ENCODE results near the gene C1orf159.
"Not testable (repeated sequence)": the region's sequence is repeated elsewhere in the genome, so short reads cannot be mapped to it uniquely, and the experiment has no call there.

C1orf159 gene

GRCh38 chr1:1109743-1110142 is 6.1 kb downstream of the C1orf159 start:
- no peaks in the 10 kb centered on the region for H3K27me3 ChIP-seq (ENCODE audit: control insufficient read depth, insufficient read depth, low read length)
- H3K36me3 ChIP-seq (ENCODE audit: control insufficient read depth, insufficient read depth, low read length): peaks cover 9% of the 10 kb centered on the region
- H3K9me3 ChIP-seq (ENCODE audit: control insufficient read depth, insufficient read depth, low read length): peaks cover 5% of the 10 kb centered on the region
- H3K9ac ChIP-seq (ENCODE audit: low read depth, low read length): no peak overlapping the region
- no peak overlapping the region for H3K4me3 ChIP-seq (ENCODE audit: low read depth, low read length)
- no peaks in the 10 kb centered on the region for H3K4me1 ChIP-seq (ENCODE audit: control insufficient read depth, insufficient read depth, low read length)

GRCh38 chr1:1106510-1107221 is 9.2 kb downstream of the C1orf159 start:
- H3K4me1 ChIP-seq (ENCODE audit: control insufficient read depth, insufficient read depth, low read length): no peaks in the 10 kb centered on the region
- H3K36me3 ChIP-seq (ENCODE audit: control insufficient read depth, insufficient read depth, low read length): peaks cover 8% of the 10 kb centered on the region
- no peak overlapping the region for H3K4me3 ChIP-seq (ENCODE audit: low read depth, low read length)
- H3K9me3 ChIP-seq (ENCODE audit: control insufficient read depth, insufficient read depth, low read length): no peaks in the 10 kb centered on the region
- H3K27me3 ChIP-seq (ENCODE audit: control insufficient read depth, insufficient read depth, low read length): no peaks in the 10 kb centered on the region
- no peak overlapping the region for H3K9ac ChIP-seq (ENCODE audit: low read depth, low read length)

- H3K9ac ChIP-seq (ENCODE audit: low read depth, low read length); H3K4me3 ChIP-seq (ENCODE audit: low read depth, low read length); H3K27me3 ChIP-seq (ENCODE audit: control insufficient read depth, insufficient read depth, low read length): not testable (repeated sequence)
Measured at GRCh38 chr1:1104152-1104551, 11.7 kb downstream of the C1orf159 start.

GRCh38 chr1:1101503-1101902 is 14.4 kb downstream of the C1orf159 start:
- Histone ChIP-seq H3K9me3 (ENCODE audit: control insufficient read depth, insufficient read depth, low read length) (no peaks in the 10 kb centered on the region), H3K27me3 (ENCODE audit: control insufficient read depth, insufficient read depth, low read length) (no peaks in the 10 kb centered on the region), H3K36me3 (ENCODE audit: control insufficient read depth, insufficient read depth, low read length) (peaks cover 4% of the 10 kb centered on the region), H3K9ac (ENCODE audit: low read depth, low read length) (no peak overlapping the region), H3K4me3 (ENCODE audit: low read depth, low read length) (no peak overlapping the region), H3K4me1 (ENCODE audit: control insufficient read depth, insufficient read depth, low read length) (no peaks in the 10 kb centered on the region)

More at GRCh38 chr1:1104152-1104551, 11.7 kb downstream of the C1orf159 start:
- not testable (repeated sequence) for H3K36me3 ChIP-seq (ENCODE audit: control insufficient read depth, insufficient read depth, low read length); H3K9me3 ChIP-seq (ENCODE audit: control insufficient read depth, insufficient read depth, low read length); H3K4me1 ChIP-seq (ENCODE audit: control insufficient read depth, insufficient read depth, low read length)

GRCh38 chr1:1100296-1100695 is 15.6 kb downstream of the C1orf159 start:
- H3K9ac ChIP-seq (ENCODE audit: low read depth, low read length): no peak overlapping the region
- no peaks in the 10 kb centered on the region for H3K4me1 ChIP-seq (ENCODE audit: control insufficient read depth, insufficient read depth, low read length)
- H3K36me3 ChIP-seq (ENCODE audit: control insufficient read depth, insufficient read depth, low read length): peaks cover 4% of the 10 kb centered on the region
- H3K27me3 ChIP-seq (ENCODE audit: control insufficient read depth, insufficient read depth, low read length): no peaks in the 10 kb centered on the region
- no peak overlapping the region for H3K4me3 ChIP-seq (ENCODE audit: low read depth, low read length)
- peaks cover 2% of the 10 kb centered on the region for H3K9me3 ChIP-seq (ENCODE audit: control insufficient read depth, insufficient read depth, low read length)

GRCh38 chr1:1099506-1100183 is 16.2 kb downstream of the C1orf159 start:
- Histone ChIP-seq H3K9me3 (ENCODE audit: control insufficient read depth, insufficient read depth, low read length) (peaks cover 2% of the 10 kb centered on the region), H3K36me3 (ENCODE audit: control insufficient read depth, insufficient read depth, low read length) (peaks cover 4% of the 10 kb centered on the region), H3K9ac (ENCODE audit: low read depth, low read length) (no peak overlapping the region), H3K4me1 (ENCODE audit: control insufficient read depth, insufficient read depth, low read length) (no peaks in the 10 kb centered on the region), H3K27me3 (ENCODE audit: control insufficient read depth, insufficient read depth, low read length) (no peaks in the 10 kb centered on the region), H3K4me3 (ENCODE audit: low read depth, low read length) (no peak overlapping the region)

GRCh38 chr1:1098681-1099421 is 17.0 kb downstream of the C1orf159 start:
- Histone ChIP-seq H3K27me3 (ENCODE audit: control insufficient read depth, insufficient read depth, low read length) (no peaks in the 10 kb centered on the region), H3K4me1 (ENCODE audit: control insufficient read depth, insufficient read depth, low read length) (no peaks in the 10 kb centered on the region), H3K36me3 (ENCODE audit: control insufficient read depth, insufficient read depth, low read length) (no peaks in the 10 kb centered on the region), H3K9ac (ENCODE audit: low read depth, low read length) (no peak overlapping the region), H3K9me3 (ENCODE audit: control insufficient read depth, insufficient read depth, low read length) (peaks cover 2% of the 10 kb centered on the region), H3K4me3 (ENCODE audit: low read depth, low read length) (no peak overlapping the region)

- not testable (repeated sequence) for H3K4me1 ChIP-seq (ENCODE audit: control insufficient read depth, insufficient read depth, low read length); H3K27me3 ChIP-seq (ENCODE audit: control insufficient read depth, insufficient read depth, low read length); H3K4me3 ChIP-seq (ENCODE audit: low read depth, low read length); H3K36me3 ChIP-seq (ENCODE audit: control insufficient read depth, insufficient read depth, low read length); H3K9ac ChIP-seq (ENCODE audit: low read depth, low read length); H3K9me3 ChIP-seq (ENCODE audit: control insufficient read depth, insufficient read depth, low read length)
Measured at GRCh38 chr1:1096136-1096535, 19.8 kb downstream of the C1orf159 start.

- Histone ChIP-seq H3K9ac (ENCODE audit: low read depth, low read length) (no peak overlapping the region), H3K4me3 (ENCODE audit: low read depth, low read length) (no peak overlapping the region), H3K36me3 (ENCODE audit: control insufficient read depth, insufficient read depth, low read length) (peaks cover under 1% of the 10 kb centered on the region), H3K4me1 (ENCODE audit: control insufficient read depth, insufficient read depth, low read length) (no peaks in the 10 kb centered on the region), H3K27me3 (ENCODE audit: control insufficient read depth, insufficient read depth, low read length) (no peaks in the 10 kb centered on the region), H3K9me3 (ENCODE audit: control insufficient read depth, insufficient read depth, low read length) (peaks cover 2% of the 10 kb centered on the region)
Measured at GRCh38 chr1:1094981-1095380, 20.9 kb downstream of the C1orf159 start.

- Histone ChIP-seq H3K9ac (ENCODE audit: low read depth, low read length) (no peak overlapping the region), H3K9me3 (ENCODE audit: control insufficient read depth, insufficient read depth, low read length) (peaks cover 2% of the 10 kb centered on the region), H3K4me3 (ENCODE audit: low read depth, low read length) (no peak overlapping the region), H3K36me3 (ENCODE audit: control insufficient read depth, insufficient read depth, low read length) (peaks cover 4% of the 10 kb centered on the region), H3K27me3 (ENCODE audit: control insufficient read depth, insufficient read depth, low read length) (no peaks in the 10 kb centered on the region), H3K4me1 (ENCODE audit: control insufficient read depth, insufficient read depth, low read length) (no peaks in the 10 kb centered on the region)
Measured at GRCh38 chr1:1093610-1093943, 22.3 kb downstream of the C1orf159 start.

- H3K36me3 ChIP-seq (ENCODE audit: control insufficient read depth, insufficient read depth, low read length): peaks cover 4% of the 10 kb centered on the region
- no peak overlapping the region for H3K9ac ChIP-seq (ENCODE audit: low read depth, low read length)
- H3K4me3 ChIP-seq (ENCODE audit: low read depth, low read length): no peak overlapping the region
- no peaks in the 10 kb centered on the region for H3K4me1 ChIP-seq (ENCODE audit: control insufficient read depth, insufficient read depth, low read length)
- H3K9me3 ChIP-seq (ENCODE audit: control insufficient read depth, insufficient read depth, low read length): peaks cover 2% of the 10 kb centered on the region
- H3K27me3 ChIP-seq (ENCODE audit: control insufficient read depth, insufficient read depth, low read length): no peaks in the 10 kb centered on the region
Measured at GRCh38 chr1:1092894-1093609, 22.8 kb downstream of the C1orf159 start.

Measured in iPS-15b (cell line).